ENCODE data around the gene MOSPD3. TPM values are rescaled to one million over a fixed set of nuclear protein-coding genes. Genes with fewer than 3 reads are reported as not detected.

Gene MOSPD3
- total and polyA plus RNA-seq, 2 of the 8 experiments (the other 6 are each of a cell fraction or from before 2014, with no cell fraction given): 20.7 to 21.4 TPM

- no peaks in the 10 kb centered on the region for H3K79me2 ChIP-seq (ENCODE audit: control insufficient read depth in 1 of 2, insufficient read depth in 2 of 2, low read length in 2 of 2)
- no peak overlapping the region for H2BK15ac ChIP-seq (ENCODE audit: low read length)
- H2BK5ac ChIP-seq (ENCODE audit: low read depth, low read length): no peak overlapping the region
- no peak overlapping the region for H3K56ac ChIP-seq (replicated peaks; ENCODE audit: insufficient read length, low read depth, low read length)
- no peak overlapping the region for H2AK5ac ChIP-seq (ENCODE audit: low read depth, low read length)
- no peak overlapping the region for H3K18ac ChIP-seq (ENCODE audit: extremely low read depth, low read length)
- no peak overlapping the region for H2BK120ac ChIP-seq (replicated peaks; ENCODE audit: low read depth, low read length)
- no peak overlapping the region for H3K4me3 ChIP-seq (ENCODE audit: extremely low read depth in 1 of 4, insufficient read depth in 2 of 4, low read depth in 3 of 4, low read length in 4 of 4)
- H3K4ac ChIP-seq (replicated peaks; ENCODE audit: insufficient read length, low read depth, low read length): no peak overlapping the region
- peaks cover 0 to 20% (median 10%) of the 10 kb centered on the region in 4 experiments; a peak in 6 of 7 replicates for H3K27me3 ChIP-seq (replicated peaks in 1 of 4; ENCODE audit: control insufficient read depth in 3 of 4, extremely low read depth in 1 of 4, insufficient read depth in 3 of 4, low read length in 3 of 4)
- H3K9ac ChIP-seq (replicated peaks in 1 of 4; ENCODE audit: extremely low read depth in 1 of 4, low read depth in 3 of 4, low read length in 3 of 4): no peak overlapping the region
- ChIA-PET POLR2A (ENCODE audit: partially characterized antibody) (interaction anchor here (1.1 to 2.9 kb wide), 7 partner anchors 10 to 90 kb away, joined by 3 to 20 read pairs (median 5); partner anchors contain the start of genes EPO and MOSPD3), CTCF (ENCODE audit: partially characterized antibody) (interaction anchor here (0.7 to 4.8 kb wide), 37 partner anchors 9 to 497 kb away, joined by 3 to 73 read pairs (median 5); partner anchors contain the start of genes ACTL6B, FBXO24, GNB2 and MOSPD3)
- no peak overlapping the region for H2AFZ ChIP-seq (ENCODE audit: low read length)
- no peak overlapping the region for H3K23ac ChIP-seq (ENCODE audit: insufficient read length)
- H4K20me1 ChIP-seq (replicated peaks in 1 of 2; ENCODE audit: control insufficient read depth in 1 of 2, insufficient read depth in 2 of 2, low read length in 2 of 2): peaks cover 1 to 2% of the 10 kb centered on the region in 2 experiments
- H2BK12ac ChIP-seq (ENCODE audit: low read depth, low read length): no peak overlapping the region
- no peak overlapping the region for H4K5ac ChIP-seq (ENCODE audit: insufficient read length, low read depth, low read length)
- no peak overlapping the region for H3K14ac ChIP-seq (ENCODE audit: insufficient read length)
- H3K4me1 ChIP-seq (replicated peaks in 1 of 4; ENCODE audit: control insufficient read depth in 3 of 4, insufficient read depth in 4 of 4, low read length in 3 of 4): peaks cover 0 to 14% (median 9%) of the 10 kb centered on the region in 4 experiments; a peak in 6 of 7 replicates
- no peak for FAIRE-seq
- no peak overlapping the region for H2BK20ac ChIP-seq (ENCODE audit: low read length)
- no peaks in the 10 kb centered on the region for H3K36me3 ChIP-seq (ENCODE audit: control insufficient read depth in 2 of 4, insufficient read depth in 4 of 4, low read length in 3 of 4)
- 89% methylated on average over 4 of the region's 4 CpGs; no CpG with 5 or more reads in 1 of the 2 experiments for WGBS, 2 experiments (ENCODE audit: extremely low coverage in 1 of 2, insufficient coverage in 1 of 2, insufficient read length in 1 of 2, insufficient replicate concordance in 2 of 2, low coverage in 1 of 2, low lambda C conversion rate in 2 of 2, missing lambda C conversion rate in 1 of 2)
- no peak overlapping the region for H4K8ac ChIP-seq (ENCODE audit: extremely low read depth, insufficient read depth, low read length)
- no peak for DNase-seq (ENCODE audit: low read depth in 1 of 2, low spot score in 2 of 2)
- H3K27ac ChIP-seq (ENCODE audit: low read depth, low read length): no peak overlapping the region
- H4K91ac ChIP-seq (replicated peaks; ENCODE audit: insufficient read length, low read length): no peak overlapping the region
- no peaks in the 10 kb centered on the region for H3K79me1 ChIP-seq (ENCODE audit: low read depth, low read length)
- peaks cover 9% of the 10 kb centered on the region; the same call in 1 of the 2 replicates for H3K23me2 ChIP-seq (ENCODE audit: low read depth, low read length)
- H3K9me3 ChIP-seq (ENCODE audit: insufficient read depth in 2 of 2, low read depth in 1 of 2, low read length in 1 of 2): no peaks in the 10 kb centered on the region
- no peak overlapping the region for H3K4me2 ChIP-seq (ENCODE audit: insufficient read depth in 1 of 2, low read depth in 2 of 2, low read length in 2 of 2)
- TF ChIP-seq HDAC2 (IDR thresholded peaks at IDR 0.05; ENCODE audit: borderline replicate concordance in 1 of 2, low read depth in 2 of 2, low read length in 2 of 2) (no peak), EGR1 (IDR thresholded peaks at IDR 0.05; ENCODE audit: borderline replicate concordance, low read depth, low read length) (no peak), KDM4A (IDR thresholded peaks at IDR 0.05; ENCODE audit: low read depth, low read length, severe bottlenecking) (no peak)
These were observed 17.7 kb downstream of the MOSPD3 start for GRCh38 chr7:100630066-100630465.
